Activated T-cell treated with anti-CD3 and anti-CD28 coated beads, Interleukin-2, amount 50 U/mL, for 1 hour (primary cell): ENCODE results near the gene WDR45B.

Experiments
- DNase-seq: peaks from one replicate; pipeline ENCODE4 v3.0.0-alpha.2; 2020

Gene WDR45B

GRCh38 chr17:82619641-82620040 is 28.6 kb downstream of the WDR45B start:
- DNase-seq: no peak

GRCh38 chr17:82619211-82619610 is 29.0 kb downstream of the WDR45B start:
- no peak for DNase-seq

- DNase-seq: no peak
These were observed 32.1 kb downstream of the WDR45B start for GRCh38 chr17:82616021-82616711.

- no peak for DNase-seq
These were observed 32.9 kb downstream of the WDR45B start for GRCh38 chr17:82615084-82616020.

GRCh38 chr17:82614095-82614631 is 34.1 kb downstream of the WDR45B start:
- no peak for DNase-seq

GRCh38 chr17:82613283-82614094 is 34.8 kb downstream of the WDR45B start:
- DNase-seq: no peak

GRCh38 chr17:82611140-82612058 is 36.8 kb downstream of the WDR45B start:
- no peak for DNase-seq

- DNase-seq: no peak
These were observed 38.6 kb downstream of the WDR45B start for GRCh38 chr17:82609655-82610054.

GRCh38 chr17:82608816-82609215 is 39.4 kb downstream of the WDR45B start:
- no peak for DNase-seq

GRCh38 chr17:82605939-82606600 is 42.2 kb downstream of the WDR45B start:
- no peak for DNase-seq

GRCh38 chr17:82604532-82604931 is 43.7 kb downstream of the WDR45B start:
- DNase-seq: no peak

GRCh38 chr17:82603981-82604448 is 44.2 kb downstream of the WDR45B start:
- no peak for DNase-seq

- DNase-seq: no peak
These were observed 45.1 kb downstream of the WDR45B start for GRCh38 chr17:82602986-82603710.

- no peak for DNase-seq
These were observed 45.8 kb downstream of the WDR45B start for GRCh38 chr17:82602487-82602886.

GRCh38 chr17:82601447-82602000 is 46.7 kb downstream of the WDR45B start:
- no peak for DNase-seq

- no peak for DNase-seq
These were observed 47.4 kb downstream of the WDR45B start for GRCh38 chr17:82600731-82601446.

- no peak for DNase-seq
These were observed 48.3 kb downstream of the WDR45B start for GRCh38 chr17:82599674-82600661.
